AG09309 (cell line): ENCODE data around the gene ALAS1.
A peak's percentile ranks its signal among the peaks of the same experiment; 100 is the strongest.

Experiments
- DNase-seq: peaks from one replicate; pipeline ENCODE4 v3.0.0-alpha.2; 2010; ENCODE audit warnings: low read depth
- H3K4me3 ChIP-seq: 2 replicates; pipeline ENCODE4 v1.5.1; 2011; ENCODE audit warnings: mild to moderate bottlenecking, low read depth, low read length, moderate library complexity; ENCODE audit not compliant: control insufficient read depth
- CTCF ChIP-seq: IDR thresholded peaks from 2 replicates; pipeline ENCODE4 v1.5.1; 2011; ENCODE audit warnings: mild to moderate bottlenecking, low read depth, low read length, inconsistent platforms; ENCODE audit not compliant: insufficient read depth, control insufficient read depth; ENCODE audit errors: missing control alignments

The ALAS1 gene

GRCh38 chr3:52229656-52230055, 31.7 kb downstream of the ALAS1 start:
- no peak for TF ChIP-seq CTCF
- no peak for DNase-seq
- H3K4me3 ChIP-seq = no peak overlapping the region

- TF ChIP-seq CTCF = no peak
- no peak for DNase-seq
- H3K4me3 ChIP-seq = no peak overlapping the region
These were observed 32.5 kb downstream of the ALAS1 start for GRCh38 chr3:52230461-52230860.

- no peak for DNase-seq
- TF ChIP-seq CTCF = no peak
- H3K4me3 ChIP-seq = no peak overlapping the region
These were observed 33.0 kb downstream of the ALAS1 start for GRCh38 chr3:52230889-52231499.

GRCh38 chr3:52231502-52232278, 33.7 kb downstream of the ALAS1 start:
- no peak for DNase-seq
- peak; percentile 92 for TF ChIP-seq CTCF
- H3K4me3 ChIP-seq = no peak overlapping the region

GRCh38 chr3:52232279-52233107, 34.5 kb downstream of the ALAS1 start:
- DNase-seq = no peak
- no peak overlapping the region for H3K4me3 ChIP-seq
- TF ChIP-seq CTCF = no peak

GRCh38 chr3:52233108-52233591, 35.2 kb downstream of the ALAS1 start:
- TF ChIP-seq CTCF = no peak
- no peak overlapping the region for H3K4me3 ChIP-seq
- no peak for DNase-seq
